Measurements from ENCODE around the gene CEP41. TPM values are rescaled to one million over a fixed set of nuclear protein-coding genes. Genes with fewer than 3 reads are reported as not detected.

The CEP41 gene
- total RNA-seq, 2 experiments from 2014 or later = 19.6 to 35.4 TPM

DNA sequence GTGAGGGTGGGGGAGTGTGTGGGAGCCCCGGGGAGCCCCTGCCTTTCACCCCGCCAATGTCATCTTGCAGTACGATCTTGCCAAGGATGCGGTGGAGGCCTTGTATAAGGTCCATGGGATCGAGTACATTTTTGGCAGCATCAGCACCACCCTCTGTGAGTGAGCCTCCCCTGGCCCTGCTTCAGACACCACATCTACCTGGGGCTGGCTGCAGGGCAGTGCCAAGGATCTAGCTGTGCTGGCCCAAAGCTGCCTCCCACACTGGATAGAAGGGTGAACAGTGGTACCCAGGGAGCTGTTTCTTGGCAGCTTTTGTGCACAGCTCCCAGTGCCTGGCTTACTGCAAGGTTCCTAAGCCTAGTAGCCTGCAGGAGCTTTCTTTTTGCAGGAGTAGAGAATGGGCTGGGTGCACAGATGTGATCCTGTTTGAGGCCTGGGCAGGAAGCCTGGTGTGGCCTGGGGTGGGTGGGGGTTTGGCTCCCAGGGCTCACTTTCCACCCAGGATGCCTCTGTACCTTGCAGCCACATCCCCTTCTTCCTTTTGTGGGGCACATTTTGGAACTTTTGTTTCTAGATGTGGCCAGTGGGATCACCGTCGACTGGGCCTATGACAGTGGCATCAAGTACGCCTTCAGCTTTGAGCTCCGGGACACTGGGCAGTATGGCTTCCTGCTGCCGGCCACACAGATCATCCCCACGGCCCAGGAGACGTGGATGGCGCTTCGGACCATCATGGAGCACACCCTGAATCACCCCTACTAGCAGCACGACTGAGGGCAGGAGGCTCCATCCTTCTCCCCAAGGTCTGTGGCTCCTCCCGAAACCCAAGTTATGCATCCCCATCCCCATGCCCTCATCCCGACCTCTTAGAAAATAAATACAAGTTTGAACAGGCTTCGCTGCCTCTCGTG is 72.7 kb downstream of the CEP41 start:
- 0 out of 2 replicates have a peak overlapping the region, but pooled peaks have one; percentile 29 for H2AFZ ChIP-seq (ENCODE audit: low read length)
- no peak overlapping the region for H3K4me3 ChIP-seq (ENCODE audit: low read depth, low read length, poor library complexity, severe bottlenecking)
- H3K27ac ChIP-seq (ENCODE audit: low read depth, low read length, poor library complexity, severe bottlenecking) = no peak overlapping the region
- CTCF ChIA-PET (ENCODE audit: unreplicated experiment) = no interaction called here
- no peaks in the 10 kb centered on the region for H4K20me1 ChIP-seq (ENCODE audit: insufficient read depth, low read length)
- H3K4me1 ChIP-seq (ENCODE audit: insufficient read depth, low read length, poor library complexity, severe bottlenecking) = no peaks in the 10 kb centered on the region
- no peaks in the 10 kb centered on the region for H3K36me3 ChIP-seq (ENCODE audit: insufficient read depth, low read length)
- H3K9me3 ChIP-seq (ENCODE audit: low read length) = no peaks in the 10 kb centered on the region
- BruUV-seq (replicated peaks) = no TSS peak
- no peaks in the 10 kb centered on the region for H3K79me2 ChIP-seq (ENCODE audit: insufficient read depth, low read depth, low read length)
- TF ChIP-seq EZH2phosphoT487 (IDR thresholded peaks at IDR 0.05; ENCODE audit: borderline replicate concordance, low read depth, low read length) = no peak
- TF ChIP-seq, protein P1, sequence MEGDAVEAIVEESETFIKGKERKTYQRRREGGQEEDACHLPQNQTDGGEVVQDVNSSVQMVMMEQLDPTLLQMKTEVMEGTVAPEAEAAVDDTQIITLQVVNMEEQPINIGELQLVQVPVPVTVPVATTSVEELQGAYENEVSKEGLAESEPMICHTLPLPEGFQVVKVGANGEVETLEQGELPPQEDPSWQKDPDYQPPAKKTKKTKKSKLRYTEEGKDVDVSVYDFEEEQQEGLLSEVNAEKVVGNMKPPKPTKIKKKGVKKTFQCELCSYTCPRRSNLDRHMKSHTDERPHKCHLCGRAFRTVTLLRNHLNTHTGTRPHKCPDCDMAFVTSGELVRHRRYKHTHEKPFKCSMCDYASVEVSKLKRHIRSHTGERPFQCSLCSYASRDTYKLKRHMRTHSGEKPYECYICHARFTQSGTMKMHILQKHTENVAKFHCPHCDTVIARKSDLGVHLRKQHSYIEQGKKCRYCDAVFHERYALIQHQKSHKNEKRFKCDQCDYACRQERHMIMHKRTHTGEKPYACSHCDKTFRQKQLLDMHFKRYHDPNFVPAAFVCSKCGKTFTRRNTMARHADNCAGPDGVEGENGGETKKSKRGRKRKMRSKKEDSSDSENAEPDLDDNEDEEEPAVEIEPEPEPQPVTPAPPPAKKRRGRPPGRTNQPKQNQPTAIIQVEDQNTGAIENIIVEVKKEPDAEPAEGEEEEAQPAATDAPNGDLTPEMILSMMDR (conservative IDR thresholded peaks at IDR 0.05; ENCODE audit: low read length) = no peak
- POLR2A ChIA-PET = no interaction called here
- peak overlapping the region; percentile 45; the same call in 1 of the 2 replicates for H3K4me2 ChIP-seq (ENCODE audit: low read length)
- DNase-seq (ENCODE audit: low spot score) = no peak
- no peaks in the 10 kb centered on the region for H3K9me2 ChIP-seq (ENCODE audit: insufficient read depth, low read length)
- intact Hi-C loops (cut with micrococcal nuclease; ENCODE audit: unreplicated experiment) = no loop called here

DNA sequence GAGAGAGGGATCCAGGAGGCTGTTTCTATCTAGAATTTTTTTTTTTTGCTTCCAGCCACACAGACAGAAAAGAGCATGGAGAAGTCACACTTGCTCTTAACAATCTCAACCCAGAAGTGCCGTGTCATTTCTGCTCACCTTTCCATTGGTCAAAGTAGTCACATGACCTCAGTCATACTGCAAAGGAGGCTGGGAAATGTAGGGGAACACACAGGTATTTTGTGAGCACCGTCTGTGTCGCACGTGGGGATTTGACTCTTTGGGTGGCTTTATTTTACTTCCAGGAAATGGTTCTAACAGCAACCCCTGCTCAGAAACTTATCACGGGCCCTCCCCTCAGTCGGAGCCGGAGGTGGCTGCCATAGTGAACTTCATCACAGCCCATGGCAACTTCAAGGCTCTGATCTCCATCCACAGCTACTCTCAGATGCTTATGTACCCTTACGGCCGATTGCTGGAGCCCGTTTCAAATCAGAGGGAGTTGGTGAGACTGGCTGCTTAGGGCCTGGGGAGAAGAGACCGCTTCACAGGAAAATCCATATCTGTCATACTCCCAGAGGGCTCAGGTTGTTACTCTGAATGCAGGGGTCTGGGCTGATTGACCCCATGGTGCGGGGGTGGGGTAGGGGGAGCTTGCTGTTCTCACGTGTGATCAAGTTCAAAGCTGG is 73.6 kb downstream of the CEP41 start:
- no peak for DNase-seq (ENCODE audit: low spot score)
- intact Hi-C loops (cut with micrococcal nuclease; ENCODE audit: unreplicated experiment) = no loop called here
- no peak overlapping the region for H3K27ac ChIP-seq (ENCODE audit: low read depth, low read length, poor library complexity, severe bottlenecking)
- H3K36me3 ChIP-seq (ENCODE audit: insufficient read depth, low read length) = no peaks in the 10 kb centered on the region
- no peaks in the 10 kb centered on the region for H3K4me1 ChIP-seq (ENCODE audit: insufficient read depth, low read length, poor library complexity, severe bottlenecking)
- CTCF ChIA-PET (ENCODE audit: unreplicated experiment) = no interaction called here
- TF ChIP-seq, protein P1 (conservative IDR thresholded peaks at IDR 0.05; ENCODE audit: low read length) = no peak
- TF ChIP-seq EZH2phosphoT487 (IDR thresholded peaks at IDR 0.05; ENCODE audit: borderline replicate concordance, low read depth, low read length) = no peak
- no peaks in the 10 kb centered on the region for H3K9me3 ChIP-seq (ENCODE audit: low read length)
- H4K20me1 ChIP-seq (ENCODE audit: insufficient read depth, low read length) = no peaks in the 10 kb centered on the region
- POLR2A ChIA-PET = no interaction called here
- H3K9me2 ChIP-seq (ENCODE audit: insufficient read depth, low read length) = no peaks in the 10 kb centered on the region
- BruUV-seq (replicated peaks) = no TSS peak
- H3K4me2 ChIP-seq (ENCODE audit: low read length) = no peak overlapping the region; the same call in 1 of the 2 replicates
- no peak overlapping the region for H3K4me3 ChIP-seq (ENCODE audit: low read depth, low read length, poor library complexity, severe bottlenecking)
- H2AFZ ChIP-seq (ENCODE audit: low read length) = peak overlapping the region; percentile 29; the same call in 1 of the 2 replicates
- H3K79me2 ChIP-seq (ENCODE audit: insufficient read depth, low read depth, low read length) = no peaks in the 10 kb centered on the region
